Ramos (cell line): ENCODE measurements around the gene CDCA3.

Experiments used
- in situ Hi-C: fragments of 300-500 bp; cut with MboI; formaldehyde crosslinking; loops from one replicate; pipeline ENCODE4 v1.14.3; 2022; ENCODE audit warnings: low sequenced_read_pairs; ENCODE audit not compliant: unreplicated experiment

CDCA3 gene

DNA sequence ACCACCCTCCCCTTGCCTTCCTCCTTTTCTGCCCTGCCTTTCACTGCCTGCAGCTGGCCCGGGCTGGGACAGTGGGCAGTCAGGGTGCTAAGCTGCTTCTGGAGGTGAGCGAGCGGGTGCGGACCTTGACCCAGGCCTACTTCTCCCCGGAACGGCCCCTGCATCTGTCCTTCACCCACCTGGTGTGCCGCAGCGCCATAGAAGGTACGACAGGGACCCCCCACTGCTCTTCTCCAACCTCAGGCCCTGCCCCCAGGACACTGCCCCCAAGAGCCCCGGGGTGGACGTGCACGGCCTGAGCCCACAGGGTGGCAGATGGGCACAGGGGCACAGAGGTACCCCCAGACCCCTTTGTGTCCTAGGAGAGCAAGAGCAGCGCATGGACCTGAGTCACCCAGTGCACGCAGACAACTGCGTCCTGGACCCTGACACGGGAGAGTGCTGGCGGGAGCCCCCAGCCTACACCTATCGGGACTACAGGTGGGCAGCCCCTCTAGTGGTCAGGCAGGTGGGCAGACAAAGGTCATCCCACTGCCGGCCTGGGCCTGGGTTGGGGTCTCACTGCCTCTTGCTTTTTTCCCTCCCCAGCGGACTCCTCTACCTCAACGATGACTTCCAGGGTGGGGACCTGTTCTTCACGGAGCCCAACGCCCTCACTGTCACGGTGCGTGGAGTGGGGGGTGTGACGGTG is 13.6 kb downstream of the CDCA3 start:
- in situ Hi-C loops, result loop anchor here (10.0 kb wide), 1 partner anchor 213 kb away; no protein-coding TSS in a partner anchor

DNA sequence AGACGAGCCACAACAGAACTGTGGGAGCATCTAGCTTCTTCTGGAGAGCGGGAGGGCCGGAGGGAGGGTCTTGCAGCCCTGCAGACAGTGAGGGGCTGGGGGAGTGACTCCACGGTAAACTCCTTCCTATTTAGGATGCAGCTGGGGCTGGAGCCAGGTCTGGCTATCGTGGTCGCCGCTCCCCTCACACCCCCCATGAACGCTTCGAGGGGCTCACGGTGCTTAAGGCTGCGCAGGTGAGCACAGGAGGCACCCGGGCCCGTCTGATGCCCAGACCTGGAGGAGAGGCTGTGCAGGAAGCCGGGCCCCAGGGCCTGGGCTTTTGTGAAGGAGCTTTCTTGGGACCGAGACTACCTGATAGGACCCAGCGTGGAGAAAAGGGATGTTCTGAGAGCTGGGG is 14.2 kb downstream of the CDCA3 start:
- in situ Hi-C loops, result loop anchor here (10.0 kb wide), 1 partner anchor 212 kb away; no protein-coding TSS in a partner anchor

DNA sequence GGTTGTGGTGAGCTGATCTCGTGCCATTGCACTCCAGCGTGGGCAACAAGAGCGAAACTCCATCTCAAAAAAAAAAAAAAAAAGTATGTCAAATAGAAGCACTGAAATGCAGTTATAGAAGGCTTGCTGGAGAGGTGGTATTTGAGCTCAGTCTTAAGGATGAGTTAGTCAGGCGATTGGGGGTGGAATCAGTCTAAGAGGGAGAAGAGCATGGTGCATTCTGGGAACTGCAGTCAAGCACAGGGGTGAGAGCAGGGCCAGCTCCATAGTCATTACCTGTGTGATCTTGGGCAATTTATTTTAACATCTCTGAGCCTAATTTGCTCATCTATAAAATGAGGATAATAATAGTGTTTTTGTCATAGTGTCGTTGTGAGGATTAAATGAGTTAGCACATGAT is 16.2 kb downstream of the CDCA3 start:
- in situ Hi-C loops, result loop anchor here (10.0 kb wide), 1 partner anchor 210 kb away; no protein-coding TSS in a partner anchor

DNA sequence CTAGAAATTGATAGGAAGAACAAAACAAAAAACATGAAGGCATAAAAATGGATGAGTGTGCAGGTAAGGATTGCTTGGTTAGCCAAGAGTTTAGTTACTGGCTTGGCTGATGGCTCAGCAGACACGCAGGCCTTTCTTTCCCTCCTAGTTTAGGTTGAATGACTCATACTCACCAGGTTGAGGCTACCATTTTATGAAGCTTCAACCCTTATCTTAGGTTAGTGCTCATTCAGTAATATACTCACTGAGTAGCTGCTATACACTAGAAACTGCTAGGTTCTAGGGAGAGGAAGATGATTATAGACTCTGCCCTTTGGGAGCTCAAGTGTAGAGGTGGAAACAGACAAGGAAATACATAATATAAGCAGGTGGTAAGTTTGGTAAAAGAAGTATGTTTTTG is 16.8 kb downstream of the CDCA3 start:
- in situ Hi-C loops, result loop anchor here (10.0 kb wide), 1 partner anchor 209 kb away; no protein-coding TSS in a partner anchor

DNA sequence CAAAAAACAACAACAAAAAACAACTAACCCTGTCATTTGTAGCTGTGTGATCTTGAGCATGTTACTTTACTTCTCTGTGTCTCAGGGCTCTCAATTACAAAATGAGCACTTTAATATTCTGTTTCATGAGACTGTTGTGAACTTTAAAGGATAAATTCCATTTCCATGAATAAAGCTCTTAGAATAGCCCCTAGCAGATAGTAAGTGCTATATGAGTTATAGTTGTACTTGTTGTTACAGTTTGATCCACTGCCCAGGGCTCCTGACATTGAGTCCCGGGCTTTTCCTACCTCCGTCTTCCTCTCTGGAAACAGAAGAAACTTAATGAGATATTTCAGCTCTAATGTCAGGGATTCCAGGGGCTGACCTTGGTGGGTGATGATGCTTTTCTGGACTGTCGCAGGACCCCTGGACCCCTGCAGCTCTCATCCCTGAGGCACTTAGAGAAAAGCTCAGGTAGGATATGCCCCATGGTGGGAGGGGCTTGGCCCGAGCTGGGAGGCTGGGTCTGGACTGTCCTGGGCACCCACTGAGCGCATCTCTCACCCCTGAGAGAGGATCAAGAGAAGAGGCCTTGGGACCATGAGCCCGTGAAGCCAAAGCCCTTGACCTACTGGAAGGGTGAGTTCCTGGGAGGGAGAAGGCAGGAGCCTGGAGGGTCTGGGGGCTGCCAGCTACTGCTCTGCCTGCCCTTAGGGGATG is 17.7 kb downstream of the CDCA3 start:
- in situ Hi-C loops, result loop anchor here (10.0 kb wide), 1 partner anchor 209 kb away; no protein-coding TSS in a partner anchor

DNA sequence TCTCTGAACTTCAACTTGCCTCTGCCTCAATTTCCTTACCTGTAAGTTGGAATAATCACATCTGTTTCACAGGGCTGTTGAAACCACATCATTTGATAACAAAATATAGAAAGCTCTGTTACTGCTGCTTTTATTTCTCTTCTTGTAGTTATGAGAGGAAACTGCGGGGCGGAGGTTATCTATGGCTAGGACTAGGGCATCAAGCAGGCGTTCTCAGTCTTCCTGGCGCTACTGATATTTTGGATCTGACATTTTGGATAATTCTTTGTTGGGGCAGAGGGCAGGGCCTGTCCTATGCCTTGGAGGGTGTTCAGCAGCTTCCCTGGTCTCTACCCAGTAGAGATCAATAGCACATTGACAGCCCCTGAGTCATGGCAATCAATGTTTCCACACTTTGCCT is 19.0 kb downstream of the CDCA3 start:
- in situ Hi-C loops, result loop anchor here (10.0 kb wide), 1 partner anchor 207 kb away; no protein-coding TSS in a partner anchor

DNA sequence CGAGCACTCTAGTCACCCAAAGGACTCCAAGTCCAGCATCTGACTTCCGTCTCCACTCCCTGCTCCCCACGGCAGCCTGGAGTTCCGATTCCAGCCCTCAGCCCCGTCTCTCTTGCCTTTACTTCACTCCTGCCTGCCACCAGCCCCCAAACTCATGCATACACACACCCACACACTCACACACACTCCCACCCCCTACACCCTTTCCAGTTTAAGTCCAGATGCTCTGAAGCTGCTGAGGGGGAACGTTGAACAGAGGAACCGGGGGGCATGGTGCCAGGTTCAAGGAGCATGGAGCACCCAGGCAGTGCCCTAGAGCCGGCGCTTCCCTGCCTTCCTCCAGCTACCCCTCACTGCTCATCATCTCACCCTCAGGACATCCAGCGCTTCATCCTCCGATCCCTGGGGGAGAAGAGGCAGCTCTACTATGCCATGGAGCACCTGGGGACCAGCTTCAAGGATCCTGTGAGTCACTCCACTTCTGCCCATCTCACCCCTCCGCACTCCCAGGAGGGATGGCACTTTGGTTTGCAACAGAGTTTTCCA is 19.6 kb downstream of the CDCA3 start:
- in situ Hi-C loops, result loop anchor here (10.0 kb wide), 1 partner anchor 207 kb away; no protein-coding TSS in a partner anchor

DNA sequence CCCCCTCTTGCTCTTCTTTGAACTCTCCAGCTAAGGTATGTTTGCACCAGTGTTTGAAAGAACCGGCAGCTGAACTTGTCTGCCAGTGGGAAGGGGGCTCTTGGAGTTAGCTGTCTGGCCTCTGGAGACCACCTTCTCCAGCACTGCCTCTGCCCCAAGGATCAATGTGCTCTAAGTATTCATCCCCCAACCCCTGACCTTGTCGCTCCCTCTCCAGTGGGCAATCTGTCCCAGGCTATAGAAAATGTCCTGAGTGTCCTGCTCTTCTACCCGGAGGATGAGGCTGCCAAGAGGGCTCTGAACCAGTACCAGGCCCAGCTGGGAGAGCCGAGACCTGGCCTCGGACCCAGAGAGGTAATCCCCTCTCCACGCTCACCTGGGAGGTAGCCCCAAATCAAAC is 20.1 kb downstream of the CDCA3 start:
- in situ Hi-C loops, result loop anchor here (10.0 kb wide), 1 partner anchor 206 kb away; no protein-coding TSS in a partner anchor

DNA sequence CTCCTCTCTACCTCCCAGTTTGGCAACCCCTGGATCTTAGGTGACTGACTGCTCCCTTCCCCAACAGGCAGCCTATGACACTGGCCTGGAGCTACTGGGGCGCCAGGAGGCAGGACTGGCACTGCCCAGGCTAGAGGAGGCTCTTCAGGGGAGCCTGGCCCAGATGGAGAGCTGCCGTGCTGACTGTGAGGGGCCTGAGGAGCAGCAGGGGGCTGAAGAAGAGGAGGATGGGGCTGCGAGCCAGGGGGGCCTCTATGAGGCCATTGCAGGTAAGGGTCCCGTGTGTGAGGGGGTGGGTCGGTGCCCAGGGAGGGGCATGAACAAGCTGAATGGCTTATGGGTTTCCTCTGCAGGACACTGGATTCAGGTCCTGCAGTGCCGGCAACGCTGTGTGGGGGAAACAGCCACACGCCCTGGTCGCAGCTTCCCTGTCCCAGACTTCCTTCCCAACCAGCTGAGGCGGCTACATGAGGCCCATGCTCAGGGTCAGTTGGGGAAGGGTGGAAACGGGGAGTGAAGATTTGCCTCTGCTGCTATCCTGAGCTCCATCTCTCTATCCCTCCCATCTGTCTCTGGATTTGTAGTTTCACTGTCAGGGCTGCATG is 20.7 kb downstream of the CDCA3 start:
- in situ Hi-C loops, result loop anchor here (10.0 kb wide), 1 partner anchor 206 kb away; no protein-coding TSS in a partner anchor

DNA sequence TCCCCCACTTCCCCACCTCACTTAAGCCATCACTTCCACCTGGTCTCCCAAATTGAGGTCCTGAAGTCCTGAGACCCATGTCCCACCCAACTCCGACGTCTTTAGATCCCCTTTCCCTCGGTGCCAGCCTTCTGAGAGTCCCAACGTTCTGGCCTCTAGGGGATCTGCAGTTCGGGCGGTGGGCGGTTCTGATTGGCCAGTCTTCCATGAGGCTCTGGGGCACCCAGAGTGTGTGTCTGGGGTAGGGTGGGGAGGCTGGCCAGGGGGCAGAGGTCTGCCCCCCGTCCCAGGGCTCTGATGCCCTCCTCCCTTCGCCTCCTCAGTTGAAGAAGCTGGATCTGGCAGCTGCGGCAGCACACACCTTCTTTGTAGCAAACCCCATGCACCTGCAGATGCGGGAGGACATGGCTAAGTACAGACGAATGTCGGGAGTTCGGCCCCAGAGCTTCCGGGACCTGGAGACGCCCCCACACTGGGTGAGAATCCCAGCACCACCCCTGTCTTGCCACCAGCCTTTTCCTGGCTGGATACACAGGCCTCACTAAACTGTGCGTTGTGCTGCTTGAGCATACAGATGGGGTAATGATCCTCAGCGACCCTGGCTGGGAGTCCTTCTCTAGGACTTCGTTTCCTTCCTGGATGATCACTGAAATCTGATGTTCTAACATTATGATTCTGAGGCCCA is 21.4 kb downstream of the CDCA3 start:
- in situ Hi-C loops, result loop anchor here (10.0 kb wide), 1 partner anchor 205 kb away; no protein-coding TSS in a partner anchor

DNA sequence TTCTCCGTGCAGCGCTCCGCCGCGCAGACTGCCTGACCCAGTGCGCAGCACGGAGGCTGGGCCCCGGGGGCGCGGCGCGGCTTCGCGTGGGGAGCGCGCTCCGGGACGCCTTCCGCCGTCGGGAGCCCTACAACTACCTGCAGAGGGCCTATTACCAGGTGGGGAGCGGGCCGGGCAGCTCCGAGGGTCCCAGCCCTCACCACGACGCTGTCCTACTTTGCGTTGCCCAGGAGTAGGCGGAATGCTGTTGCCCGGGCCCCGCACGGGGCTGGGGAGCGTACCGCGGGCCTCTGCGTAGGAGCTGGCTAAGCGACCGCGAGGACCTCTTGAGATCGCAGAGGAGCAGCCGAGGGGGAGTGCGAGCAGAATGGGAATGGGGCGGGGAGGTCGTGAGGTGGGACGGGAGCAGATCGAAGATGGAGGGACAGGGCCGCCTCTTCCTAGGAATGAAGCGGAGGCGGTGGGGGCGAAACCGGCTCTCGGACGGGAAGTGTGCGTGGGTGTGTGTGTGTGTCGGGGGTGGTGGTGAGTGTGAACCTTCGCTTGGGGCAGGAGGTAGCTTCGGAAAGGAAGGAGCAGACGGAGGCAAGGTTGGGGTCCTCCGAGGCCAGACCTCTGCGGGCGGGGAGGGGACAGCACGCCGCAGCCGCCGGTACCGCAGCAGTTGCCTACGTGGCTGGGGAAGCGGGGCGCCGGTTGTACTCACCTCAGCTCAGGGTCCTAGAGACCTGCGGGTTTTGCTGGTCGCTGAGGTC is 22.1 kb downstream of the CDCA3 start:
- in situ Hi-C loops, result no loop called here

DNA sequence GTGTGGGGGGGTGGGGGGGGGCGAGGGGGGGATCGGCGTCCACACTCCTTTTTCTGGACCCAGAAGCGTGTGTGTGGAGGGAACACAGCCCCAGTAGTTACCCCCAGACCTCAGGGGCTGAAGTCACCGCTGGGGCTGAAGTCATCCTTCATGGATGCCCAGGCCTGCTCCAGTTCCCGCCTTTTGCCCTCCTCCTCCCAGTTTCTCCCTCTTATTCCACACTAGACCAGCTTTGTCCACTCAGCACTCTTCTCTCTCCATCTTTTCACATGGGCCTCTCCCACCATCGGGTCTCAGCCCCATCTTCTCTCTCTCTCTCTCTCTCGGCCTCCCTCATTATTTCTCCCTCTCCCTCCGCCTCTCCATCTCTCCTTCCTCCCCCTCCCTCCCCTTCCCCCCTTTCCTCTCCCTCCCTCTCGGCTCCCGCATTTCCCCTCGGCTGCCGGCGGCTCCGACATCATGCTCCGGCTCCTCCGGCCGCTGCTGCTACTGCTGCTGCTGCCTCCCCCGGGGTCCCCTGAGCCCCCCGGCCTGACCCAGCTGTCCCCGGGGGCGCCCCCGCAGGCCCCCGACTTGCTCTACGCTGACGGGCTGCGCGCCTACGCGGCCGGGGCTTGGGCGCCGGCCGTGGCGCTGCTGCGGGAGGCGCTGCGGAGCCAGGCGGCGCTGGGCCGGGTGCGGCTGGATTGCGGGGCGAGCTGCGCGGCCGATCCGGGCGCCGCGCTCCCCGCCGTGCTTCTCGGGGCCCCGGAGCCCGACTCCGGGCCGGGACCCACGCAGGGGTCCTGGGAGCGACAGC is 22.9 kb downstream of the CDCA3 start, which contains the start of gene P3H3:
Gene P3H3, plus strand, starts transcription at position 426 of the 799 bp plus-strand sequence. Its CDS starts 34 bp downstream, at position 460.
- in situ Hi-C loops, result no loop called here

DNA sequence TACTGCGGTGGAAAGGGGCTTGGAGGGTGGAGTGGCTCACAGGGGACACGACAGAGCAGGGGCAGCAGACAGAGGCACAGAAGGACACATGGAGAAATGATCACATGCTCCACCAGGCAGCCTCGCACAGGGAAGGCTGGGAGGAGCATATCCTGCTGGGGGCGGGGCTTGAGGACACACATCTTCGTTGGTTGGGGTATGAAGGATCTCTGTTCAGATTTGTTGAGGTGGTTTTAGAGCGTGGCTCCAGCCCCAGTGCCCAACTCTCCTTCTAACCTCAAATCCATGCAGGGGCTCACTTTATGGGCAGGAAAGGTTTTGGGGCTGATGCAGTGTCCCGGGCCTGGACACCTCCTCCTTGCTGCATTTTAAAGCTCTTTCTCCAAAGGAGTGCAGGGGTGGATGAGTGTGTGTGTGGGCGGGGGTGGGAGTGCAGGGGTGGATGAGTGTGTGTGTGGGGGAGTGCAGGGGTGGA is 23.6 kb downstream of the CDCA3 start:
- in situ Hi-C loops, result no loop called here

DNA sequence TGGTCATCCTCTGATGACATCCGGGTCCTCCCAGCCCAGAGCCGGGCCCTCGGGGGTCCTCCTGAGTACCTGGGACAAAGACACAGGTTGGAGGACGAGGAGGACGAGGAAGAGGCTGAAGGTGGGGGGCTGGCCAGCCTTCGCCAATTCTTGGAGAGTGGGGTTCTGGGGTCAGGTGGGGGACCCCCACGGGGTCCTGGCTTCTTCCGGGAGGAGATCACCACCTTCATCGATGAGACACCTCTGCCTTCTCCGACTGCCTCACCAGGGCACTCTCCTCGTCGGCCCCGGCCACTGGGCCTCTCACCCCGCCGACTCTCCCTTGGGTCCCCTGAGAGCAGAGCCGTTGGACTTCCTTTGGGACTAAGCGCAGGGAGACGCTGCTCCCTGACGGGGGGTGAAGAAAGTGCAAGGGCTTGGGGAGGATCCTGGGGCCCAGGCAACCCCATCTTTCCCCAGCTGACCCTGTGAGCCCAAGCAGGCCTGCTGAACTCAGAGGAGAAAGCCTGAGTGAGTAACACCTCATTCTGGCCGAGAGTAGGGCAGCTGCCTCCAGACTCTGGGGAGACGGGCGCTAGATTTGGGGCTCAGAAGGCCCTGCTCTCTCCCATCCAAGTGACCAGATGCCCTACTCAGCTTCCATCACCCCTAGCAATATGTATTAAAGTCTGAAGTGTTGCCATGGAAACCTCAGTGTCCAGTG is 24.2 kb downstream of the CDCA3 start:
- in situ Hi-C loops, result no loop called here

DNA sequence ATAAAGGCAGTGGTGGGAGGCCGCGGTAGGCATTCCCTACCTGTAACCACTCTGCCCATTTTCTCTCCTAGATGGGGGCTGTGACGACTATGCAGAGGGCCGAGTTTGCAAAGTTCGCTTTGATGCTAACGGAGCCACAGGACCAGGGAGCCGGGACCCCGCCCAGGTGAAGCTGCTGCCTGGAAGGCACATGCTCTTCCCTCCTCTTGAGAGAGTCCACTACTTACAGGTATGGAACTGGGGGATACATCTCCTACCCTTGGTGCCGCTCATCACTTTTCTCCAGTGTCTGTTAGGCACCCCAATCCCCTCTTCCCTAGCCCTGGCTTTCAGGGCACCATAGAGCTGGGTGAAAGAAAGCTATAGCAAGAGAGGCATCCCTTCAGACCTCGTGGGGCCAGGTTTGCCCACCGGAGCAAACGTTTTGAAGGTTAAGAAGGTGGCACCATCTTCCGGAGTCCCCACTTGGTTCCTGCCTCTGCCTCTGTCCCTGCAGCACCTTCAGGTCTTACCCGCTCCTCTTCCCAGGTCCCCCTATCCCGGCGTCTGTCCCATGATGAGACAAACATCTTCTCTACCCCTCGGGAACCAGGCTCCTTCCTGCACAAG is 24.9 kb downstream of the CDCA3 start:
- in situ Hi-C loops, result no loop called here

DNA sequence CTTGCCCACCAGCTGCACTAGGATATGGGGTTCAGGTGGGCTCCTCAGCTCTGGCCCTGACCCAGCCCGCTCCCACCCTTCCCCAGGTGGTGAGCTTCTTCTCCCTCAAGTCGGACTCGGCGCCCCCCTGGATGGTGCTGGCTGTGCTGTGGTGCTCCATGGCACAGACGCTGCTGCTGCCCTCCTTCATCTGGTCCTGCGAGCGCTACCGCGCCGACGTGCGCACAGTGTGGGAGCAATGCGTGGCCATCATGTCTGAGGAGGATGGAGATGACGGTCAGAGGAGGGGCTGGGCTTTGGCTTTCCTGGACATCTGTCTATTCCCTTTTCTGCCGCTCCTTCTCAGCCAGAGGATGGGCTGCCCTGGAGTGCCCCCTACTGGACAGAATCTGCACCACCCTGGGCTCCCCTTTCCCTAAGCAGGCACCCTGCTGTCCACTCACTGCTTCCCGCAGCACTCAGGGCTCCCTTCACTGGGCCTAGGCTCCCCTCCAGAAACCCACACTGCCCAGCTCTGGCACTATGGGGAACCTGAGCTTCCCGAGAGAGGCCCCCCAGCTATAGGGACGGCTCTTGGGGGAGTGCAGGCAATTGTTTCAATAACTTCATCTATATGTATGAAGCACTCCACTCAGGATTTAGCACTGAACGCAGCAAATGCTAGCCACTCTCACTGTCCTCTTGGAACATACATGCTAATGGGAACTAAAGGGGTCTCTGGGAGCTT is 25.5 kb downstream of the CDCA3 start:
- in situ Hi-C loops, result no loop called here
